T47D (cell line): Measurements from ENCODE around the gene PSMD13.
"Not testable (repeated sequence)": the region's sequence is repeated elsewhere in the genome, so short reads cannot be mapped to it uniquely, and the experiment has no call there.

Source experiments
- DNase-seq, 2 experiments: peaks; one replicate each; pipeline versions ENCODE4 v3.0.0 to v3.0.0-alpha.2; 2011 to 2012; ENCODE audit warnings: low read depth in 1 of 2, low spot score in 1 of 2
- JUND ChIP-seq: IDR thresholded peaks from 2 replicates; pipeline ENCODE4 v1.6.1; 2012; ENCODE audit warnings: low read depth
- in situ Hi-C: cut with HindIII; loops from 2 replicates; pipeline ENCODE4 v1.10.0; 2016; ENCODE audit warnings: low sequenced_read_pairs, low pct_unique_long_range_greater_than_20kb

Gene PSMD13

DNA sequence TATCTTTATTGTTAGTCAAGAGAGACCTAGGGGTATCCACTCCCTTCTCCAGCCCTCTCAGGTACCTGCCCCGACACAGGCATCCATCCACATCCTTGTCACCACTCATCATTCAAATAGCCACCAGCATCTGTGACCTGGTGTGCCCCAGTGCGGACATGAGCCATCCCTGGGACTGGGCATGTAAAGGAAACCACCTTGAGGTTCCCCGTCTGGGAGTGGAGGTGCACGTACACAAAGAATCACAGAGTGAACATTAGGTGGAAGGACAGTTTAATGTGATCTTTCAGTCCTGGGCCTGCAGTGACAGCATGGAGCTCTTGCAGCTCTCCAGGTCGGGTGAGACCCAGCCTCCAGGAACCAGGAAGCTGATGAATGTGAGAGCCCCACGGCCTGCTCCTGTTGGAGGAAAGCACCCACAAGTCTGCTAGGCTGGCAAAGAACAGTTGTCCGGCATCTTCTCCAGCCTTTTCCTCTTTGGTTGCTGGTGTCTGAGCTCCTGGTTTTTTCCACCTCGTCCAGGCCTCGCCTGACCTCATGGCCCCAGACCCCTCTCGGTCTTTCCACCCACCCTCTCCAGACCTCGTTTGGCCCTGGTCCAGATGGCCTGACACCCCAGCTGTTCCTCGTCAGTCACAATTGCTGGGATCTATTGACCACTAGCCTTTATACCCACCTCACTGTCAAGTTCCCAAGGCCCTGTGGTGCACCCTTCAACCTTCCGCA lies 16.5 kb downstream of the PSMD13 start:
- in situ Hi-C loops = no loop called here
- DNase-seq = no peak
- no peak for TF ChIP-seq JUND

DNA sequence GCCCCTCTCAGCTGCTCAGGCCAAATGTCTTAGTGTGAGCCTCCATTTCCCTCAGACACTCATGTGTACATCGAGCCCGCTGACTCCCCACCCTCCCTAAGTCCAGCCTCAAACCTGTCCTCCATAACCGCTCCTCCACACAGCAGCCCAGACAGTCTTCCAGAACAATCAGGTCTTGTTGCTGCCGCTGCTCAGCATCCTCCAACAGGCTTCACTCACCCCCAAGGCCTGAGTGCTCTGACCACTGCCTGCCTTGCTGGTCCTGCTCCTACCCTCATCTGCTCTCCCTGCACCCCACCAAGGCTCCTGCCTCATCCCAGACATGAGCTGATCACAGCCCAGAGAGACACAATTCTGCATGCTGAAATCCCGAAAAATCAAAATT lies 17.1 kb downstream of the PSMD13 start:
- no peak for TF ChIP-seq JUND
- DNase-seq = no peak
- in situ Hi-C loops = no loop called here

DNA sequence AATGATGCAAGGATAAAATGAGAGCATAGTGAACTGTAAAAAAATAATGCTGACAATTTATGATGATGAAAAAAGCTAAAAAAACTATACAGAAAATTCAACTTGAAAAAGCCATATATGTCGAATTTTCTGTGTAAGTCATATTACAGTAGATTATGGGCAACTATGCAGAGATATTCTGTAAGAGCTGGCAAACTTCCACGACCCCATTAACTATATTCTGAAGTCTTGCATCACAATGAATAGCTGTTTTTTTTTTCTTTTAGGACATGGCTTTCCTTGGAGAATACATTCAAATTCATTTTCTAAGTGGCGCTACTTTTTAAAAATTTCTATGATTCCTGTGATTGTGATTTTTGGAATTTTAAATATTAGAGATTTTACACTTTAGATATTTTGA lies 18.4 kb downstream of the PSMD13 start:
- TF ChIP-seq JUND = no peak
- no peak for DNase-seq
- in situ Hi-C loops = no loop called here

DNA sequence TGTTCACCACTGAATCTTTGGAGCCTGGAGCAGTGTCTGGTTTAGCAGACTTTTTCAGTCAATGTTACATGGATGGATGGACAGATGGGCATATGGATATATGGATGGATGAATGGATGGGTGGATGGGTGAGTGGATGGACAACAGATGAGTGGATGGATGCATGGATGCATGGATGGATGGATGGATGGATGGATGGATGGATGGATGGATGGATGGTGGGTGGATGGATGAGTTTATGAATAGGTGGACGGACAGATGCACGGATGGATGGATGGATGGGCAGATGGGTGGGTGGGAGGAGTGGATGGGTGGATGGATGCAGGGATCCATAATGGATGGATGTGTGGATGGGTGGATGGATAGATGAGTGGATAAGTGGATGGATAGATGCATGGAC lies 19.0 kb downstream of the PSMD13 start:
- DNase-seq = no peak
- no peak for TF ChIP-seq JUND
- in situ Hi-C loops = no loop called here

DNA sequence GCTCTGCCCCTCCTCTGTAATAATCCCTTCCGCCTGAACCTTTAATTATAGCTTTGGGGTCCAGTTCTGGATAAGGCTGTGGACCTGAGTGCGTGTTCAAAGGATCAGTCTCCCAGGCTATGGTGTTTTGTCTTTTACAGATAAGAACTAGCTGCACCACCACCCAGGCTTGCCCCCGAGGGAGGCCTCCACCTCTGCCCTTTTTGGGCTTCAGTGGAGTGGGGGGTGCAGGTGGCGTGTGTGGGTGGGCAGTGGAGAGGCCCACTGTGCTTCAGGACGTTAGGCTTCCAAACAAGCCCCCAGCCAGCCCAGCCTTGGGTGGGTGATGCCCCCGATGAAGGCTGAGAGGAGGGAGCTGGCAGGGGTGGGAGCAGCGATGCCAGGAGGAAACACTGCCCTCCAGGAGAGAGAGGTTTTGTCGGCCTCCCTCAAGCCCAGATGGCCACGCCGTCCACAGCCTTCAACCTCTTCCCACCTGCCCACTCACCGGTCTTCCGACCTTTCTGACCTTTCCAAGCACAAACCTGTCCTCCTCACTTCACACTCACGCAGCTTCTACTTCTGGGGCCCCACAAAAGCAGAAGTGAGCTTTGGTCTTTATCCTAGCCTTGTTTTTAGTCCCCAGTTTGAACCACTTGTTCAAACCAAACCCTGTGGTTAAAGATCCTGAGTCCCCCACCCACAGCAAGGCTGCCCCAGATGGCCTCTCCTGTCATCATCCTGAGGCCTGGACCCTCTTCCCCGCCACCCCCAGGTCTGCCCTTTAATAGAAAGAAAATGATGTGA lies 20.4 kb downstream of the PSMD13 start:
- in situ Hi-C loops = no loop called here
- no peak for TF ChIP-seq JUND

DNA sequence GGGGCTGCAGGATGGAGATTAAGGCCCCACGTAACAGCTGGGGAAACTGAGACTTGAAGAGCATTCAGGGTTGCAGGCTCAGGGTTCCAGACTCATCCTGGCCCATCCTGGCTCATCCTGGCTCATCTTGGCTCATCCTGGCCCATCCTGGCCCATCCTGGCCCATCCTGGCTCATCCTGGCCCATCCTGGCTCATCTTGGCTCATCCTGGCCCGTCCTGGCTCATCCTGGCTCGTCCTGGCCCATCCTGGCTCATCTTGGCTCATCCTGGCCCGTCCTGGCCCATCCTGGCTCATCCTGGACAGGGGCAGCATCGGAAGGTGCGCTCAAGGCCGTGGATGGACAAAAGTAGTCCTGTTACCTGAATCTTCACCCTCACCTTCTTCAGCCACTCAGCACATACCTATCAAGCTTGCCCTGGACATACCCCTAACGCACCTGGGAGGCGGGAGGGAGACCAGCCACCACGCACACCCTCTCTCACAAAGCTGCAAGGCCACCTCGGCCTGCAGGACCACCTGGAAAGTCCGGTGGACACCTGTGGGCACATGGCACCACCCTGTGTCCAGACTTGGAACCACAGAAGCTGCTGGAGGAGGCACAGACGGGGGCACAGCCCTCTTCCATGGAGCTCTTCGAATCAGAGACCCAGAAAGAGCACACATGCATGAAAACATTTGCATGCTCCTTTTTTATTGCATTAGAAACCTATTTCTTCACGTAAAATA lies 21.2 kb downstream of the PSMD13 start:
- TF ChIP-seq JUND = no peak
- in situ Hi-C loops = no loop called here

More for the DNA sequence above, 20.4 kb downstream of the PSMD13 start:
- DNase-seq = no peak

DNA sequence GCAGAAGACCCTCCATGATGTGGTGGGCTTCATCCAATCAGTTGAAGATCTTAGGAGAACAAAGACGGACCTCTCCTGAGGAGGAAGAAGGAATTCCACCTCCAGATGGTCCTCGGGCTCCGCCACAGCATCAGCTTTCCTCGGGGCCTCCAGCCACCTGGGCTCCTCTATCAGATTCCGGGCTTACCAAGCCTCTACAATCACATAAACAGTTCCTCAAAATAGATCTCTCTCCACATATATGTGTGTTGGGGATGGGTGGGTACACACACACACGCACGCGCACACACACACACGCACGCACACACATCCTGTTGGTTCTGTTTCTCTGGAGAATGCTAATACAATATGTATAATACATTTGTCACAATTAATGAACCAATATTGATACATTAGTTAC lies 22.6 kb downstream of the PSMD13 start:
- no peak for DNase-seq
- in situ Hi-C loops = no loop called here
- no peak for TF ChIP-seq JUND

More for the DNA sequence above, 21.2 kb downstream of the PSMD13 start:
- peak in 1 of 2 experiments; percentile 27 for DNase-seq

DNA sequence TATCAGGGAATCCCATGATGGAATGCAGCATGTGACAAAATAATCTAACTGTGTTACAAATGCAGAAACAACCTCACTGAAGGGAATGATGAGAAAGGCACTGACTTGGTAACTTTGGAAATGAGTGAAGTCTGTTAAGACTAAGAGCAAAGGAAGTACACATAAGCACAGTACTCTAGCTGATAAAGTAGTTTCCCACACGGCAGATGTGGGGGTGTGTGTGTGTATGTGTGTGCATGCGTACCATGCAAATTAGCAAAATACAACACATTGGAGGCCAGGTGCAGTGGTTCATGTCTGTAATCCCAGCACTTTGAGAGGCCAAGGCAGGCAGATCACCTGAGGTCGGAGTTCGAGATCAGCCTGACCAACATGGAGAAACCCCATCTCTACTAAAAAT lies 24.8 kb downstream of the PSMD13 start:
- TF ChIP-seq JUND = no peak
- in situ Hi-C loops = no loop called here
- DNase-seq = no peak

DNA sequence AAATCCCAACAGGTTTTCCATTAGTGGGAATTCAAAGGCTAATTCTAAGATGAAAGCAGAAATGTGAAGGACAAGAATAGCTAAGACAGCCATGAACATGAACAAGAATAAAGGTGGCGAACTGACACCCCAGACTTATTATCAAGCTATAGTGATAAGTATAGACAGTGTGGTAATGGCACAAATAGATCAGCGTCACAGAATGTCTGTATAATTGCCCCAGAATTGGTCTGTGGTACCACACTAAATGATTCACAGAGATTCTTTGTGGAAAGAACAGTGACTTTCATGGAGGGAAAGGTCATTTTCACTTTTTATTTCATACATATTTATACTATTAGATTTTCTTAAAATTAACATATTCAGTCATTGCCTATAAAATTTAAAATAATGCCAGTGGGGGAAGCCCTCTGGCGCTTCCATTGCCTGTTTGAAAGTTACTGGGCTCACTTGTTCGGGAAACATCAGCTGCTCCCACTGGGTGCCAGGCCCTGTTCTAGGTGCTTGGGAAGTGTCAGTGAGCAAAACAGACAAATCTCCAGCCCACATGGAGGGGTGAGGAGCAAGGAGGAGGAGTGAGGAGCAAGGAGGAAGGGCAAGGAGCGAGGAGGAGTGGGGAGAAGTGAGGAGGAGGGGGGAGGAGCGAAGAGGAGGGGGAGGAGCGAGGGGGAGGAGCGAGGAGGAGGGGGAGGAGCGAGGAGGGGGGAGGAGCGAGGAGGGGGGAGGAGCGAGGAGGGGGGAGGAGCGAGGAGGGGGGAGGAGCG lies 30.1 kb downstream of the PSMD13 start:
- TF ChIP-seq JUND = no peak
- in situ Hi-C loops = no loop called here
- DNase-seq = peak in 1 of 2 experiments; percentile 79

DNA sequence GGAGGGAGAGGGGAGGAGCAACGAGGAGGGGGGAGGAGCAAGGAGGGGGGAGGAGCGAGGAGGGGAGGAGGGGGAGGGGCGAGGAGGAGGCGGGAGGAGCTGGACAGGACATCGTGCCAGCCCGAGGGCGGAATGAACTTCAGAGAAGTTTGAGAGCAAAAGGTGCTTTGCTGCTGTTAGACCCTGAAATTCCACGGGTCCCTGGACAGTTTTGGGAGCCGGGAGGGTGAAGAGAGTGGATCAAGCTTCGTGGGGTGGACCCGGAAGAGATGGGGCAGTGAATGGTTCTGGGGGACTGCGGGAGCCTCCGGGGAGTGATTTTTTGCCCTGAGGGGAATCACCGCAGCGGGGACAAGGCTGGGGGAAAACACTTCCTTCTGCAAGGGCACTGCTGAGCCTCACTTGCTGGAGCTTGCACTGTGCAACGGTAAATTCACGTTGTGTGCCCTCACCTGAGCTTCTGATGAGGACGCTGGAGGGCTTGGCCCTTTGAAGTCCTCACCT lies 30.8 kb downstream of the PSMD13 start:
- TF ChIP-seq JUND = no peak
- in situ Hi-C loops = no loop called here
- peak in 1 of 2 experiments; percentile 76 for DNase-seq

DNA sequence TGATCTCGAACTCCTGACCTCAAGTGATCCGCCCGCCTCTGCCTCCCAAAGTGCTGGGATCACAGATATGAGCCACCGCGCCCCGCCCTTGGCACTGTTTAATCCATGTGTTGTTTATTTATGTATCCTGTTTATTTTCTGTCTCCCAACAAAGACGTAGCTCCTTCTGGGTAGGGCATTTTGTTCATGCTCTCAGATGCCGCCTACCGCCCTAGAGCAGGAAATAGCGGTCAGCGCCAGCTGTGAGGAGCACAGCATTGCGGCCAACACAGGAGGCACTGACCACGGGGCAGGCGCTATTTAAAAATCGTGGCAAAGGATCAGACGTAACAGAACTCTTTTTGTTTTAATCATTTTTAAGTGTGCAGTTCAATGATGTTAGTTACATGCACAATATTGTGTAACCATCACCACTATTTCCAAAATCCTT lies 32.0 kb downstream of the PSMD13 start:
- in situ Hi-C loops, DNase-seq: not testable (repeated sequence)
